G401.6 (cell line): ENCODE data around the gene MOGAT3.

Experiments
- FAIRE-seq: peaks from 2 replicates; lab custom pipeline; 2012; peaks lifted over from hg19 to GRCh38; lab: Jason Lieb, UNC

Gene MOGAT3

DNA sequence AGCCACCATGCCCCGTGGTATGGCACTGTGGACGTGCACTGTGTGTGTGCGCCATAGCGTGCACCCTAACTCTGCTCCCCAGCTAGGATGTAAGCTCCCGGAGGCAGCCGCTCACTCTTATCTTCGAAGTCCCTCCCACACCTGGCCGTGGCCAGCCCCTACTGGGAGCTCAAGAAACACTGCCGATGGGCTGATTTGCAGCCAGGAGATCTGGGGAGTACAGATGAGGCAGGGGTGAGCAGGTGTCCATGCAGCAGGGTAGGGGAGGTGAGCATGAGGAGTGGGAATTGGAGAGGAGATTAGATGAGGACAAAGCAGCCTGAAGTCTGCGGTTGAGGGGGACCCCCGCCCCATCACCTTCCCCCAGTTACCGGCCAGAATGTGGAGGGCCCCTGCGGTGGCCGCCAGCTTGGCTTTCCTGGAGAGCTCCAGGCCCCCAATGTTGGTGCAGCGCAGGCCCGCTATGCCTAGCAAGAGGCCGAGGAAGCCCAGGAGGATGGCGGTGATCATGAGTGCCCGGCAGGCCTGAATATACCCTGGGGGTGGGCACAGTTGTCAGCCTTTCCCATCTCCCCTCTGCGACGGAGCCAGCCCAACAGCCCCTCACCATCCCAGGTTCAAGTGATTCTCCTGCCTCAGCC lies 33.2 kb upstream of the MOGAT3 start:
- FAIRE-seq: no peak

DNA sequence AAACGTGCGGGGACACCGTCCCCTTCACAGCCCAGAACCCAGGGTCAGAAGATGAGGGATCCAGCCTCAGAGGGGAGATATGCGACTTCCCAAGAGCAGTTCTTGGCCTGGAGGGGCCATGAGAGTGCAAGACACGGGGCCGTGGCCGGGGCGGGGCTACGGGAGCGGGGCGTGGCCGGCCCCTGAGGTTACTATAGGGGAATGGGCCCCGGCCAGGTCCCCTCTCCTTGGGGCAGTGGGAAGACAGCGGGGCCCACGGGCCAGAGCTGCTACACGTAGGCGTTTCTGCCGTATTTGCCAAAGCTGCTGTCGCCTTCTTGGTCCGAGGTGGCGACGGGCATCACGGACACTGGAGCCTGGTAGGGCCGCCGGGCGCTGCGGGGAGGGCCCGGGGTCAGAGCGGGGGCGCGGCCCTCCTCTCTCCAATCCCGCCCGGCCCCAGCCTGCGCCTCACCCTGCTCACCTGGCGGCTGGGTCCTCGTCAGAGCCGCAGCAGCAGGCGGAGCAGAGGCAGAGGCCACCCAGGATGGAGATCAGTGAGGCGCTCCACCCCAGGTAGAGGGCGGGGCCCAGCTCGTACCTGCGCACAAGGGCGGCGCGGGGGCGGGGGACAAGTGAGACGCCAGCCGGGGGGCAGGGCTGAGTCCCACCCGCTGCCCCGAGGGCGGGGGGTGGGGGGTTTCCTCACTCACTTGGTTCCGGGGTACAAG lies 31.5 kb upstream of the MOGAT3 start:
- FAIRE-seq: no peak

DNA sequence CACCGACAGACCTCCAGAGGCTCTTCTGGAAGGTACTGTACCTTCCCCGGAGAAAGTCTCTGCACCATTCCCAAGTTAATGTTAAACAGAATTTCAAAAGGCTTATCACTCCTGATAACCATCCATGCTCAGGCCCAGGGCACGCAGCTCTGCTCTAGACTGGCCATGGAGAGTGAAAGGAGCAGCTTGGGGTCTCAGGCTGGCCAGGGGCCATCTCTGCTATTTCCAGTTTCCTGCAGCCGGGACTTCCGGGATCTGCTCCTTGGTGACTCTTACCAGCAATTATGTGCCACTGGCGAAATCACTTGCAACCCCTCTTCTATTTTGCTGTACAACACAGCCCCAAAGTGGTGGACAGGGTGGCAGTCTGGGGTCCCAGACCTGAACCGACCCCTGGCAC lies 30.8 kb upstream of the MOGAT3 start:
- no peak for FAIRE-seq

DNA sequence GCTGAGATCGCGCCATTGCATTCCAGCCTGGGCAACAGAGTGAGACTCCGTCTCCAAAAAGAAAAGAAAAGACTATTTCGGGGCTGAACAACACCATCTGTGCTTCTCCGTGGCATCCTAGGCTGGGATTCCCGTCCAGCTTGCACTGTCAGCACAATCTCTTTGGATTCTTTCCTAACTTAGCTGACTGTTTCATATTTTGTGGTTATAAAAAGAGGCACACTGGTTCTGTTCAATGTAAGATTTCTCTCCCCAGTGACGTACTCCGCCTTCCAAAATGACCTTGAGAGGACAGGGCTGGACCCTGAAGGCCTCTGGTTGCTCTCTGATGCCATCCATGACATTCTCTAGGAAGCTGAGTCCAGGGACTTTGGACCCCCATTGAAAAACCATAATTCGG lies 25.9 kb upstream of the MOGAT3 start:
- no peak for FAIRE-seq

DNA sequence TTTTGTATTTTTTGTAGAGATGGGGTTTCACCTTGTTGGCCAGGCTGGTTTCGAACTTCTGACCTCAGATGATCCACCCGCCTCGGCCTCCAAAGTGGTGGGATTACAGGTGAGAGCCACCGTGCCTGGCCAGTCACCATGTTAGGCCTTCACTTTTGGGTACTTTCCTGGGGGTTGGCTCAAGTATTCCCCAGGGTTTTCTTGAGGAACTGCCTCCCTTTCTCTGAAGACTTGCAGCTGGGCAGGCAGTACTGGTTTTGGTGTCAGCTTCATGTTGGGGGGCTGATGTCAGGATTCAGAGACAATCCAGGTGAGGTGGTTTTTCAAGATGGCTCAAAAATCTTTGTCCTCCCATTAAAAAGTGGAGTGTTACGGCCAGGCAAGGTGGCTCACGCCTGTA lies 24.8 kb upstream of the MOGAT3 start:
- FAIRE-seq: no peak

DNA sequence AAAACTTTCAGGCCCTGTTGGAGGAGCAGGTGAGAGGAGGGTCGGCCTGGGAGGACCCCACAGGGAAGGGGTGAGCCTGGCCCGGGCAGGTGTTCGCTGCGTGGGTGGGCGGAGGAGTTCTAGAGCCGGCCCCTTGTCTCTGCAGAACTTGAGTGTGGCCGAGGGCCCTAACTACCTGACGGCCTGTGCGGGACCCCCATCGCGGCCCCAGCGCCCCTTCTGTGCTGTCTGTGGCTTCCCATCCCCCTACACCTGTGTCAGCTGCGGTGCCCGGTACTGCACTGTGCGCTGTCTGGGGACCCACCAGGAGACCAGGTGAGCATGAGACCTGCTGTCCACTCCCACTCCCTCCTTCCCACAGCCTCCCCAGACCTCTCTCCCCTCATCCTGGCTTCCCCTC lies 22.7 kb upstream of the MOGAT3 start:
- no peak for FAIRE-seq

DNA sequence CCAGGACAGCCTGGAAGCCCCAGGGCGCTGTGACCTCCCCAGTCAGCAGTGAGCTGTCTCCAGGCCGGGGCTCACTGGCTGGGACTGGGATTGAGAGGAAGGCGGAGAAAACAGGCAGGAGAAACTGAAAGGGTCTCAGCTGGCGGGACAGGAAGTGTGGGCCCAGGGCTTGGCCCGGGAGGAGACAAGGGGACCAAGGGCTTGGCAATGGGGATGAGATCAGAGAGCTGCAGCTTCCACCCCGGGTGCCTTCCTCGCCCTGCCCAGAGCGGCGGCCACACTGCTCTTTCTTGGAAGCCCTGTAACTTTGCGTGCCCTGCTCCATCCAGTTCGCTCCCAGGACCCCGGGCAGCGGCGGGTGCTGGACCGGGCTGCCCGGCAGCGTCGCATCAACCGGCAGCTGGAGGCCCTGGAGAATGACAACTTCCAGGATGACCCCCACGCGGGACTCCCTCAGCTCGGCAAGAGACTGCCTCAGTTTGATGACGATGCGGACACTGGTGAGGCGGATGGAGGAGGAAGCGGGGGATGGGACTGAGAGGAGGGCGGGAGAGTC lies 21.5 kb upstream of the MOGAT3 start:
- no peak for FAIRE-seq

DNA sequence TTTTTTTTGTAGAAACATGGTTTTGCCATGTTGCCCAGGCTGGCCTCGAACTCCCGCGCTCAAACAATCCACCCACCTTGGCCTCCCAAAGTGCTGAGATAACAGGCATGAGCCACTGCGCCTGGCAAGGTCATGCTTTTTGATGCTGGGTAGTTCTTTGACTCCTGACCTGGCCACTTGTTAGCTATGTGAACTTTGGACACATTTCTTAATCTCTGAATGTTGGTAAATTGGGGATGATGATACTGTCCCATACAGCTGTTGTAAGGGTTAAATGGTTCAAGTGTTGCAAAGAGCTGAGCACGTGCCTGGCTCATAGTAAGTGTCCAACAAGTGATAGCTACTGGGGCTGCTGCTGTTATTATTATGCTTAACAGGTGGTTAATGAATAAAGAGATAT lies 19.5 kb upstream of the MOGAT3 start:
- no peak for FAIRE-seq

DNA sequence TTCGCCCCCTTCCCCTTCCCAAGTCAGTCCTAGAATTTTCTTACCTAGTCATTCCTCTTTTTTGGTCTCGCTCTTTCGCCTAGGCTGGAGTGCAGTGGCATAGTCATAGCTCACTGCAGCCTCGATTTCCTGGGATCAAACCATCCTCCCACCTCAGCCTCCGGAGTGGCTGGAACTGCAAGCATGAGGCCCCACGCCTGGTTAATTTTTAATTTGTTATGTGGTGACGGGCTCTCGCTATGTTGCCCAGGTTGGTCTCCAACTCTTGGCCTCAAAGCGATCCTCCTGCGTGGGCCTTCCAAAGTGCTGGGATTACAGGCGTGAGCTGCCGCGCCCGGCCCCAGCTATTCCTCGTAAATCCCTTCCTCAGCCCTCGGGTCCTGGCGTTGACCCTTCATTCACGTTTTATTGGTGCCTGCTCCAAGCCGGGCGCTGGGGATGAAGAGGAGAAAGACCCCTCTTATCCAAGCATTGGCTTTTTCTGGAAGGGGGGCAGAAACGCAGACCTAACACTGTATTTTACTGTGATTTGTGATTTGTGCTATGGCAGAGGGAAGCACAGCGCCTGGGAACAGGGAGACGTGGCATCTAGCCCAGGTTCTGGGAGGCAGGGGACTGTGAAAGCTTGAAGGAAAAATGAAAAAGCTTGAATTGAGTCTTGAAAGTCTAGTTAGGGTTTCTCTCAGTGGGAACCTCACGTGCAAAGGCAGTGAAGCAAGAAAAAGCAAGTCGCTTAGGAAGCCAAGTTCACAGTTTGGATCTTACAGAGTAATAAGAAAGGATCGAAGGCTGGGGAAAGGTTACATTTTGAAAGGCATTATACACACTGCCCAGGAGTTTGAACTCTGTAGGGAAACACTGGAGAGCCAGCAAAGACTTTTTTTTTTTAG lies 17.6 kb upstream of the MOGAT3 start:
- FAIRE-seq: no peak

DNA sequence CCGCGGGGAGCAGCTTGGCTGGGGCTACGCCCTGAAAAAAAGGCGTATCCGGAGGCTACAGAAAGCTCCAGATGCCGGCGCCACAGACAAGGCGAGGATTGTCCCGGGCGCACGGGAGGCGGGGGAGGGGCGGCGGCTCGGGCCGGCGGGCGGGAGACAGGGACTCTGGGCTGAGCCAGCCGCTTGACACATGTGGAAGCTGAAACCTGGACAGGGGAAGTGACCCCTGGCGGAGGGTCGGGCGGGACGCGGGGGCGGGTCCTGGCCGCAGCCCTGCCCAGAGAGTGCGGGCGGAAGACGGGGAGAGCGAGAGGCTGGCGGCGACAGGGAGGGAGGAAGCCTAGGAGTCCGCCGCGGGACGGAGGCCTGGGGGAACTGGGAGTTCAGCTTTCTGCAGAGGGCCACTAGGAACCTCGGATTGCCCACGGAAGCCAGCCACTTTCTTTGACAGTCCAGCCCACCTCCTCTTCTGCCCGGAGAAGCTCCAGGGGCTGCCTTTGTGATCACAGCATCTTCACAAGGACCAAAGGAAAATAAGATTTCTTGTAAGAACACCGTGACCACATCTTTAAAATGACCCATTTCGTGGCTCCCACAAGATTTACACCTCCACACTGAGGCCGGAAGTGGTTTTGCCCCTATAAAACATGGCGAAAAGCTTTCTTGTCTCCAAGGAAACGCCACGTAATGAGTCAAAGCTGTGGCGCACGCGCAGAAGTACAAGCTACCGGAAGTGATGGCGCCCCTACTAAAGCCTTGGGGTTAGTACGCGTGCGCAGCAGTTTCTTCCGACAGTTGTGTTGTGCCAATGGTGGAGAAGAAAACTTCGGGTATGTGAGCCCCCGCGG lies 16.8 kb upstream of the MOGAT3 start, which contains the start of the genes PLOD3 and ZNHIT1:
Gene PLOD3 (minus strand): TSS at position 194 of the 848 bp plus-strand sequence. CDS start 307 bp downstream, outside the sequence.
Gene ZNHIT1 (plus strand): TSS at position 778 of the 848 bp plus-strand sequence. CDS start 31 bp downstream, at position 809.
- FAIRE-seq: peak; percentile 98

DNA sequence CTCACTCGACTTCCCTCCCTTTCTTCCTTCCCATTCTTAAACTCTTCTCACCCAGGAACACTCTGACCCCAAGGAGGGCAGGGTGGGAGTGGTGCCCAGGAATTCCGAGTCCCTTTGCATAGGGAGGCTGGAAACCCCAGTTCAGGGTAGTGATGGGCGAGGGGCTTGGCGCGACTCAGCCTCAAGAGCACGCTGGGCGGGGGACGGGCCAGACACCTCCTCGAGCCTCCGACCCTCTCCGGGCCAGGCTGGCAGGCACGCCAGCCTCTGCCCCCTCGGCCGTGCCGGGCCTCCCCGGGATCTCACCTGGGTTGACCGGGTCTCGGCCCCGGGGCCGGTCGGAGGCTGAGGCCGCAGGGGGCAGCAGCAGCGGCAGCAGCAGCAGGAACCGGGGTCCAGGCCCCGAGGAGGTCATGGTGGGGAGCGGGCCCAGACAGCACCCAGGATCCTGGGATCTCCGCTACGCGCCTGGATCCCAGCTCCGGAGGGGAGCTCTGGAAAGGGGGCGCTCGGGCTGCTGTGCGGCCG lies 16.1 kb upstream of the MOGAT3 start:
- FAIRE-seq: no peak

DNA sequence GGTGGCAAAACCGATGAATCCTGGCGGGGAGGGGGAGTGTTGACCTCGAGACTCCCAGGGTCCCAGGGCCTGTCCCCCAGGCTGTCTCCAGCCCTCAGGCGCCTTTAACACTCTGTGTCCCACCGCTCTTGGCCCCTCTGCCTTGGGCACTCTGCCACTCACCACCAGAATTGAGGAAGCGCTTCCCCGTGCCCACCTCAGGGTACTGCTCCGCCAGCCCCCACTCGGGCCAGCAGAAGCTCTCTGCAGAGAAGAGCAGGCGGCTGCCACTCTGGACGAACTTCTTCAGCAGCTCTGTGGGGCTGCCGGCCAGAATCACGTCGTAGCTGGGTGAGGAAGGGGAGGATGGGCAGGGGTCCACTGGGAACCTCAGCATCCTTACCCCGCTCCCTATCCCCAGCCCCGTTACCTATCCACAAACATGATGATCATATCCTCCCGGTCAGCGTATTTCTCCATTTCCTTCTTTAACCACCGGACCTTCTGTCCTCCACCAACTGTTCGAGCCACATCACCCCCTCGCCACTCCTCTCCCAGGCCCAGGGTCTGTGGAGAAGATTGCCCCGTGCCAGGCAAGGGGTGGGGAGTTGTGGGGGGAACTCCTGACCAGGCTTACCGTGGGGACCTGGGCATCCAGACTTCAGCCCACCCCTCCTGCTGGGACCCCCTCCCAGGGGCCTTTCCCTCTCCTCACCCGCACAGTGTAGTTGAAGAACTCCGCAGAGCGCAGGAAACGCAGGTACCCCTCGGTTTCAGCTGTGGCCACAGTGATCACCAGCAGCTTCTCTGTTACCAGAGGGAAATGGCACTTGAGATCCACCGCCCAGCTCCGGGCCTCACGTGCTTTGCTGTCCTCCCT lies 15.4 kb upstream of the MOGAT3 start:
- no peak for FAIRE-seq

DNA sequence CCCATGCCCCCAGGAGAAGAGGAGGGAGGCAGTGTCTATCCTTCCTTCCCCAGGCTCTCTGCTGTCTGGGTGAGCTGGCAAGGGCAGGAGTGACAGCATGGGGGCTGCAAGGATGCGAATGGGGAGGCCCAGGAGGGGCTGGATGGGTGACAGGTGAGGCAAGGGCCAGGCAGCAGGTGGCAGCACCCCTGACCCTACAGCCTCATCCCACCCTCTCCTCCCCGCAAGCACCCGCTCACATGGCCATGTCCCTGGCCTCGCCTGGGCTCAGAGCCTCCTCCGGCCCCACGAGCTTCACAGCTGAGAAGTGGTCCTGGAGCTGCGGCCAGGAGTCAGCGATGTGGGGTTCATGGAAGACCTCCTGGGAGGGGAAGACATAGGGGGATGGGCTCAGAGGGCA lies 11.2 kb upstream of the MOGAT3 start:
- no peak for FAIRE-seq

DNA sequence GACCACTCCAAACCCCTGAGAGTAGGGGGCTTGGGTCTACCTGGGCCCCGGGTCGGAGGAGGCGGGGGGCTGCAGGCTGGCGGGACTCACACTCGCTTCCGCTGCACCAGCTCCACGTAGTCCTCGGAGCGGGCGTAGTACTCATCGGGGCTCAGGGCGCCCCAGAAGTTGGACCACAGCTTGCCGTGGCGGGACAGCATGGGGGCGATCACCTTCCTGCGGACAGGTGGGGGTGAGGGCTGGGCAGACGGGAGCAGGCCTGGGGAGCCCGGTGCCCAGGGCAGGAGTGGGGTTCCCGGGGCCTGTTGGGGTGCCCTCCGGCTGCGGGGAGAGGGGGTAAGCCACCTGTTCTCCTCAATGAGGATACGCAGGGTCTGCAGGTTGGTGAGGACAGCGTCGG lies 10.7 kb upstream of the MOGAT3 start:
- no peak for FAIRE-seq

DNA sequence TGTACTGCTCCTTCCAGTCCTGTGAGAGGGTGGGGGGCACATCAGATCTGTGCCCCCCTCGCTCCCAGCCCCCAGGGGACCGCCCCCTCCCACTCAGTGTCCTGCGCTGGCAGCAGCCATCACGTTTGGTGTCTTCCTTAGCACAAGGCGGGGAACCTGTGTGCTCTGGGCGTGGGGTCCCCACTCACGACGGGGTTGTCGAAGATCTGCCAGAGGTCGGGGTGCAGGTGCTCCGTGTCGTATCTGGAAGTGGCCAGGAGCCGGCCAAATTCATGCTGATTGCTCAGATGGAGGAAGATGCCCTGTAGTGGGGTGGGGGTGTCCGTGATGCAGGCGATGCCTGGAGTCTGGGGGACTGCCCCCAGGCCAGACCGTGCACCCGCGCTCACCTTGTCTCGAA lies 9.3 kb upstream of the MOGAT3 start:
- no peak for FAIRE-seq

DNA sequence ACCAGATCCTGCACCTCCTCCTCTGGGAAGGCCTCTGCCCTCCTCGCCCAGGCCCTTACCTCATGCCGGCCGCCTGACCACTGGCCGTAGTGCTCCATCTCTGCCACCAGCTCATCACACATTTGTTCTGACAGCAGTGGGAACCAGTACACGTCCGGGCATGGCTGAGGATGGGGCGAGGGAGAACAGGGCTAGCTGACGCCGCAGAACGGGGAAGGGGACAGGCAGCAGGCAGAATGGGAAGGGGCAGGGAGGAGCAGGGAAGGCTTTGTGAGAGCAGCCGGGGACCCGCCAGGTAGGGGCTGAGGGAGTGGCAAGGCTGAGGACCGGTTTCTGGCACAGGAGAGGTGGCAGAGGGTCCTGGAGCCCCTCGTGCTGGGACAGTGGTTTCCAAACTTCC lies 8.0 kb upstream of the MOGAT3 start:
- no peak for FAIRE-seq

DNA sequence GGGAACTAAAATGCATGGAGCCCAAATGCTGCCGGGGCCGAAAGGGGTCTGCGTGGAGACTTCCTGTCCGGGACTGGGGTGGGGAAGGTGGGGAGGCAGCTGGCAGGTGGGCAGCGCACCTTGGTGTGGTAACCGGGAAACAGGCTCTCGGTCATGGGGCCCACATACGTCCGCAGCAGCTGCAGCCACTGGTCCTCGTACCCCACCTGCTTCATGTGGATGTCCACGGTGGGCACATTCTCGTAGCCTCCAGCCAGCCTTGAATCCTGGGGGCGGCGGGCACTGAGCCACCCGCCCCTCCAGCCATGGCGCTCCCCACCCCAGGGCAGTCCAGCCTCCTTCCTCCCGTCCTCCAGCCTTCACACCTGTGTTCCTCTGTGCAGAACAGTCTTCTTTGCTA lies 6.6 kb upstream of the MOGAT3 start:
- FAIRE-seq: no peak

DNA sequence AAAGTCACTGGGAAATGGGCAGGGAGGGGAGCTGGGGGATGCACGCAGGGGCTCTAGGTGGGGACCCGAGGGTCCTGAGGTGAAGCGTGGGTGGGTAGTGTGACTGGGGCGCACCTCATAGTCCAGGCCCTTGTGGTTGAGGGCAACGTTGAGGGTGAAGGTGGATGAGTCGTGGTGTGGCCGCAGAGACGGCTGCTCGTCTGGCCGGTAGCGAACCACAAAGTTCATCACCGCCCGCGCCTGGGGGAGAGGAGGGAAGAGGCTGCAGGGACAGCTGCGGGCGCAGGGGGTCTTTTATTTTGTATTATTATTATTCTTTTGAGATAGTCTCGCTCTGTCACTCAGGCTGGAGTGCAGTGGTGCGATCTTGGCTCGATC lies 5.8 kb upstream of the MOGAT3 start:
- no peak for FAIRE-seq

DNA sequence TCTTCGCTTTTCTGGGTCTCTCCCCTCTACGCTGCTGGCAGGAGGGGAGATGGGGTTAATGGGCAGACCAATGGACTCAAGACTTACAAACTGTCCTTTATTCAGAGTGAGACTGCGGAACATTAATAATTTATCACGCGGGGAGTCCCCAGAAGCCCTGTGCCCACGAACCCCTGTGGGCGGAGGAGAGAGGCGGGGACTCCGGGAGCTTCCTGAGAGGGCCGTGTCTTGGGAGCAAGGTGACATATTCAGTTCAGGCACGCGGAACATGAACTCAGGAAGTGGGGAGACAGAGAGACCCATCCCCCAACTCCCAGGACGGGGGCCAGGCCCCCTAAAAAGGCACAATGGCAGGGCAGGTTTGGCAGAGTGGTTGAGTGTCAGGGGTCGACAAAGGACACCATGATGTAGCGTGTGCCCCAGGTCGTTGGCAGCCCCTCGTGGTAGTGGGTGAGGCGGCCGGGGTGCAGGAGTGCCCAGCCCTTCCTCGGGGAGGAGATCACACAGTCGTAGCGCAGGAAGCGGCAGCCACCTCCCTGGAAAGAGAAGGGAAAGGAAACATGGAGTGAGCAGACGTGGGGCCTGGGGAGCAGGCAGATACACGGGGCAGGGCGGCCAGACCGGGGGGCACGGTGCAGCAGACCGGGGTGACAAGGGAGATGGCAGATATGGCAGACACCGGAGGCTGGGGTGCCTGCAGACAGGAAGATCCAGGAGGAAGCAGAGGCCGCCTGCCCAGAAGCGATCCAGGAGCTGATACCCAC lies 5.2 kb upstream of the MOGAT3 start:
- FAIRE-seq: no peak
